Measurements from ENCODE around the gene ABHD5.

The ABHD5 gene

DNA sequence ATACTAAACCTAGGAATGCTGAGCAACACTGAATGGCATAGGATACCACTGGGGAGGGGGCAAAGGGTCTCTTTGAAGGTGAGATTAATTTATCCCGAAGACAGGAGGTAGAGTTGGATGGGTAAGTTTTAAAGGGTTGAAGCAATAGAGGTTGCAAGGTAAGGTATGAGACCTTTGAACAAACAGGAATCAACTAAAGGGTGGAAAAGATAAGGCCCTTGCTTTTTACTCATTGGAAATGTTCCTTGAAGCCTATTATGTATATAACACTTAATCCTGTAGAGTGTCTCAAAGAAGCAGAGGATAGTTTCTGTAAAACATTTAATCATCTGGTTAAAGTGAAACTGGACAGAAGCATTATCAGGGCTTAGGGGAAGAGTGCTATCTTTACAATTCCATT, 5.7 kb downstream of the ABHD5 start:
- H3K27ac ChIP-seq: no peak overlapping the region
- no peak for TF ChIP-seq CTCF (conservative IDR thresholded peaks at IDR 0.05)

GRCh38 chr3:43696881-43697280, 6.1 kb downstream of the ABHD5 start:
- no peak overlapping the region for H3K27ac ChIP-seq
- TF ChIP-seq CTCF (conservative IDR thresholded peaks at IDR 0.05): no peak

DNA sequence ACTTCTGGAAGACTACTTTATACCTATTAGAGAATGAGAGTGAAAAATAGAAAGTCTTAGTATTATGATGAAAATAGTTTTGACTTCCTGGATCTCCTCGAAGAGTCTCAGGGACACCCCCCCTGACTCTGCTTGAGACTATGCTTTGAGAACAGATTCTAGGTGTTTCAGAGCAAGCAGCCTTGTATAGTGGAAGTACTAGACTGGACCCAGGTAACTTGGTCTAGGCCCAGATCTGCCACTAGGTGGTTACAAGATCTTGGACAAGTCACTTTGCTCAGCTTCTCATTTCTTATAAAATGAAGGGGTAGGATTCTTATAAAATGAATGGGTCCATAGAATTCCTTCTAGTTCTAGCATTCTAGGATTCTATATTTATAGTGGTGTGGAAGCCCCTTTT, 9.1 kb downstream of the ABHD5 start:
- no peak overlapping the region for H3K27ac ChIP-seq
- TF ChIP-seq CTCF (conservative IDR thresholded peaks at IDR 0.05): peak; percentile 57

DNA sequence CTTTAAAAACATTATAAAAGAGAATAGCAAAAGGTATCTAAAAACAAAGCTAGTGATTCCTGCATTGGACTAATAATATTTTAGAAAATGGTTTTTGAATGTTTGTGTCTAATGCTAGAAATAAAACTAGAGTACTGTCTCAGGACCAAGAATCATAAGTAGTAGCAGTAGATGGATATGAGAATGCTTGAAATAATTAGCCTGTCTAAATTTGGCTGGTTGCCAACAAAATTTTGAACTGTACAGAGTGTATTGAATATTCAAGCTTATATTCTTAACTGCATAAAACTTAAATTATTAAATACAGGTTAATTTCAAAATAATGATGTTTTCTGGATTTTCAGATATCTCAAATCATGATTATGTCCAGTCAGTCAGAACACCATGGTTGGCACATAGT, 14.0 kb downstream of the ABHD5 start:
- H3K27ac ChIP-seq: no peak overlapping the region
- TF ChIP-seq CTCF (conservative IDR thresholded peaks at IDR 0.05): no peak

DNA sequence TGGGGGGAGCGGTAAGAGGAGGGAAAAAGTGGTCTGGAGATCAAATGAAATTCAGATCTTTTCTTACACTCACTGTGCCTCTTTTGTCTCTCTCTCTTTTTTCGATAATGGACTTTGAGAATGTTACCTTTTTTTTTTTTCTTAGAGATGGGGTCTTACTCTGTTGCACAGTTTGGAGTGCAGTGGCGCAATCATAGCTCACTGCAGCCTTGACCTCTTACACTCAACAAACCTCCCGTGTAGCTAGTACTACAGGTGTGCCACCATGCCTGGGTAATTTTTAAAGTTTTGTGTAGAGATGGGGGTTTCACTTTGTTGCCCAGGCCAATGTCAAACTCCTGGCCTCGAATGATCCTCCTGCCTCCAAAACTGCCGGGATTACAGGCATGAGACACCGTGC, 15.6 kb downstream of the ABHD5 start:
- H3K27ac ChIP-seq: no peak overlapping the region
- no peak for TF ChIP-seq CTCF (conservative IDR thresholded peaks at IDR 0.05)

DNA sequence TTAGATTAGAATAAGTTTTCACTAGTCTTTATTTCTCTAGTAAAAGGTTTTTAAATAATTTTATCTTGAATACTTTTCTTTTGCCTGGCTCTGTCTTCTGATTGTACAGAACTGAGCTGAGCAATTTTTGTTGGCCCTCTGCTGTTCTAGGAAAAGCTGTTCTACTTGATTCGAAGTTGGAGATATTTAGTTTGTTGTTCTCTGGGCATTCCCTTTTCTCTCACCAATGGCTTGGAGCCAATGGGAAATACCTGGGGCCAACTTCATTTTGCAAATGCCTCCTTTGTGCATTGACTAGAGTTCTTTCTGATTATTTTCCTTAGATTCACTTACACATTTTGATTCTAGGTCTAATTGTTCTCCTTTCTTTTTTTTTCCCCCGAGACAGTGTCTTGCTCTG, 16.5 kb downstream of the ABHD5 start:
- no peak for TF ChIP-seq CTCF (conservative IDR thresholded peaks at IDR 0.05)
- no peak overlapping the region for H3K27ac ChIP-seq

DNA sequence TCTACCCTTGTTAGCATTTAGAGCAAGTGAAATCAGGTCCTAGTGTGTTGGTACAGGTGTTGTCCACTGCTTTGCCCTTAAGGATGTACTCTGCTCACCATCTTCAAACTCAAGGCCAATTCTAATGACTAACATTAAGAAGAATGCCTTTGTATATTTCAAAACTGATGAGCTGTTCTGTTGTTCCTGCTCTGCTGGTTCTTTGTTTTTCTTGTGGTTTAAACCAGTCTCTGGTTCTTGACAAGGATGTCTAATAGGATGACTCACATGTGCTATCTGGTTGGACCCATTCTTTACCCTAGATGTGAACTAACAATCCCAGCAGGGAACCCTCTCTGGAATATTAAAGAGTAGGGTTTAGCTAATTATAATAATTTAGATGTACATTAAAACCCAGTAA, 17.3 kb downstream of the ABHD5 start:
- no peak overlapping the region for H3K27ac ChIP-seq
- no peak for TF ChIP-seq CTCF (conservative IDR thresholded peaks at IDR 0.05)

- TF ChIP-seq CTCF (conservative IDR thresholded peaks at IDR 0.05): no peak
These were observed 18.3 kb downstream of the ABHD5 start for GRCh38 chr3:43709022-43709421.

More at GRCh38 chr3:43709022-43709421, 18.3 kb downstream of the ABHD5 start:
- no peak overlapping the region for H3K27ac ChIP-seq
